Measurements from ENCODE around the gene PDE7B.

Gene PDE7B

DNA sequence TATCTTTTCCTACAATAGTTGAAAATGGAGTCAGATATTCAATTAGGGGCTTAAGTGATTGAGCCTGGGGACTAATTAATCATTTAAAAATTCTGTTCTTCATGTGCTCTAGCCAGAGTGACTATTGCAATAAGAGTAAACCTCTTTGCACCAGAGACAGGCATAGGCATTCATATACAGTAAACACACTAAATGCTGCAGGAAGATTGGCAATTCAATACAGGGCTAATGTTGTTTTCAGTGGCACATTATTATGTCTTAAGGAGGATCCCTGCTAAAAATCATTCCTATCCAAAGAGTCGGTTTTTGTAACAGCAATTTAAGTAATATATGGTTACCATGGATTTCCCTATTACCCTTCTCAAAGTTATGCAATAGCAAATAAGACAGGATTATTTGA lies 1.2 kb downstream of the PDE7B start:
- Mint-ChIP-seq H3K36me3 (ENCODE audit: low read depth) (no peaks in the 10 kb centered on the region), H3K9me3 (no peaks in the 10 kb centered on the region), H3K27me3 (ENCODE audit: low read depth) (no peaks in the 10 kb centered on the region), H3K27ac (no peak overlapping the region), H3K4me3 (peak overlapping the region in 2 of 3 experiments; percentile 46 to 80), H3K4me1 (peaks cover 23% of the 10 kb centered on the region)
- TF ChIP-seq, protein P1, sequence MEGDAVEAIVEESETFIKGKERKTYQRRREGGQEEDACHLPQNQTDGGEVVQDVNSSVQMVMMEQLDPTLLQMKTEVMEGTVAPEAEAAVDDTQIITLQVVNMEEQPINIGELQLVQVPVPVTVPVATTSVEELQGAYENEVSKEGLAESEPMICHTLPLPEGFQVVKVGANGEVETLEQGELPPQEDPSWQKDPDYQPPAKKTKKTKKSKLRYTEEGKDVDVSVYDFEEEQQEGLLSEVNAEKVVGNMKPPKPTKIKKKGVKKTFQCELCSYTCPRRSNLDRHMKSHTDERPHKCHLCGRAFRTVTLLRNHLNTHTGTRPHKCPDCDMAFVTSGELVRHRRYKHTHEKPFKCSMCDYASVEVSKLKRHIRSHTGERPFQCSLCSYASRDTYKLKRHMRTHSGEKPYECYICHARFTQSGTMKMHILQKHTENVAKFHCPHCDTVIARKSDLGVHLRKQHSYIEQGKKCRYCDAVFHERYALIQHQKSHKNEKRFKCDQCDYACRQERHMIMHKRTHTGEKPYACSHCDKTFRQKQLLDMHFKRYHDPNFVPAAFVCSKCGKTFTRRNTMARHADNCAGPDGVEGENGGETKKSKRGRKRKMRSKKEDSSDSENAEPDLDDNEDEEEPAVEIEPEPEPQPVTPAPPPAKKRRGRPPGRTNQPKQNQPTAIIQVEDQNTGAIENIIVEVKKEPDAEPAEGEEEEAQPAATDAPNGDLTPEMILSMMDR (IDR thresholded peaks at IDR 0.05; ENCODE audit: unreplicated experiment in 3 of 3) = no peak

DNA sequence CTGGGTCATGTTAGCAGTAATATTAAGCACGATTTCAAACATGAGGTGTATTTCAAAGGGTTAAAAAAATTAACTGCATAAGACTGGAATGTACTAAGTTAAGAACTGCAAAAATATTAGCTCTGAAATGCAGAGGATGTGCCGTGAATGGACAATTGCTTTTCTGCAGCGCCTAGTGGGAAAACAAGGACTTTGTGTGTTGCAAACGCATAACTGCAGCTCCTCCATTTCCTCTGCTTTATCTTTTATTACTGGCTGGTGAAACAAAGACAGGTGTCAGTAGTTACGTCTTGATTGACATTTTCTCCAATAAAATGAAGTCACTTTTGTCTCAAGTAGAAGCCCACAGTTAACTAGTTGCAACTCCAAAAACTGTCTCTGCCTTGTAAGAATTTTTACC lies 1.7 kb downstream of the PDE7B start:
- Mint-ChIP-seq H3K4me3 (peak overlapping the region in 2 of 3 experiments; percentile 28 to 80), H3K4me1 (peaks cover 23% of the 10 kb centered on the region), H3K27me3 (ENCODE audit: low read depth) (no peaks in the 10 kb centered on the region), H3K9me3 (no peaks in the 10 kb centered on the region), H3K36me3 (ENCODE audit: low read depth) (no peaks in the 10 kb centered on the region), H3K27ac (peak overlapping the region in 2 of 3 experiments; percentile 18 to 75)
- TF ChIP-seq, protein P1 (IDR thresholded peaks at IDR 0.05; ENCODE audit: unreplicated experiment in 3 of 3) = no peak

GRCh38 chr6:135853986-135854385 lies 2.5 kb downstream of the PDE7B start:
- H3K36me3 Mint-ChIP-seq (ENCODE audit: low read depth) = no peaks in the 10 kb centered on the region
- H3K4me3 Mint-ChIP-seq = no peak overlapping the region

DNA sequence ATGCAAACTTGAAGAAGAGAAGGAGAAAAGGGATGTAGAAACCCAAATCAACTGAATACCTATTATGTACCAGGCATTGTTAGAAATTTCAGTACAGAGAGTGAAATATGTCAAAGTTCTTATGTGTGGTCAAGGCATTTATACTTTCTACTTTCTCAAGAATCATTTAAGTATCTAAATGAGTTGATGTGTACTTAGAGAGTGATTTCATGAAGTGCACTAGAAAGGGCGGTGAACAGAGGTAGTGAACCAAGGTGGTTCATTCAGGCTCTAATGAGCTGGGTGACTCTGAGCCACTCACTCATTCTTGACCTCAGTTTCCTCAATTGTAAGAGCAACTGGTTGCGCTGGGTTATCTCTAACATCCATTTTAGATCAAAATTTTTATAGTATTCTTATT lies 3.3 kb downstream of the PDE7B start:
- TF ChIP-seq, protein P1 (IDR thresholded peaks at IDR 0.05; ENCODE audit: unreplicated experiment in 3 of 3) = no peak
- Mint-ChIP-seq H3K27me3 (ENCODE audit: low read depth) (no peaks in the 10 kb centered on the region), H3K9me3 (no peaks in the 10 kb centered on the region), H3K4me3 (no peak overlapping the region), H3K4me1 (peaks cover 23% of the 10 kb centered on the region), H3K27ac (no peak overlapping the region), H3K36me3 (ENCODE audit: low read depth) (no peaks in the 10 kb centered on the region)

More at GRCh38 chr6:135853986-135854385, 2.5 kb downstream of the PDE7B start:
- peaks cover 23% of the 10 kb centered on the region for H3K4me1 Mint-ChIP-seq
- no peaks in the 10 kb centered on the region for H3K9me3 Mint-ChIP-seq
- no peaks in the 10 kb centered on the region for H3K27me3 Mint-ChIP-seq (ENCODE audit: low read depth)
- no peak overlapping the region for H3K27ac Mint-ChIP-seq
- TF ChIP-seq, protein P1 (IDR thresholded peaks at IDR 0.05; ENCODE audit: unreplicated experiment in 3 of 3) = no peak

DNA sequence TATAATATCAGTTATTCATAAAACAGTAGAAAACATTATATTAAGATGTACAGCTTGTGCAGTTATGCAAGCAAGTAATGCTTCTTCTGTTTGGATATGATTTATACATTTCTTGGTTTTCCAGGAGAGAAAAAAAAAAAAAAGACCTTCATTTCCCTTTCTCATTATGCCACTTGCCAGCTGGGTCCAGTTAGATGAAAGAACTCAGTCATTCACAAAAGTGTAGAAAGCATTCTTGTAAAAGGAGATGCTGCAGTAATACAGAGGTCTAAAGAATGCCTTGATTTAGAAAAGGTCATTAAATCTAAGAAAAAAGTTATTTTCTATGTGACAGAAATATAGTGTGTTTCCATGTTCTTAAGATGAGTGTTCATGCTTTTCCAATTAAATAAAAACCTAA lies 7.4 kb downstream of the PDE7B start:
- Mint-ChIP-seq H3K4me3 (no peak overlapping the region), H3K4me1 (no peaks in the 10 kb centered on the region), H3K27ac (no peak overlapping the region), H3K36me3 (ENCODE audit: low read depth) (no peaks in the 10 kb centered on the region), H3K9me3 (no peaks in the 10 kb centered on the region), H3K27me3 (ENCODE audit: low read depth) (no peaks in the 10 kb centered on the region)
- TF ChIP-seq, protein P1 (IDR thresholded peaks at IDR 0.05; ENCODE audit: unreplicated experiment in 3 of 3) = no peak

DNA sequence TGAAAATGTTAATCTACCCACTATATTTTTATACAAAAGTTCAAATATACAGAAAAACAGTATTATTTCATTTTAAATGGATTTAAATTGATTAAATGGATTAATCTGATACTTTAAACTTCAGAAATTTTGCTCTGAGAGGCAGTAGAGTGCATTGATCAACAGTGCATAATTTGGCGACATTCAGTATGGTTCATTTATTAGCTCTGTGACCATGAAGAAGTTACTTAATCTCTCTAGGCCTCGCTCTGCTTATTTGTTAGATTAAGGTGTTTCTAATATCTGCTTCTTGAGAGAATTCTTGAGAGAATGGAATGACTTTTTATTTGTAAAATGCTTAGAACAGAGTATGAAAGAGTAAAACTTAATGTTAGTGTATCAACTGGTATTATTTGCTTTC lies 8.9 kb downstream of the PDE7B start:
- H3K27me3 Mint-ChIP-seq (ENCODE audit: low read depth) = no peaks in the 10 kb centered on the region
- no peak overlapping the region for H3K27ac Mint-ChIP-seq
- no peak overlapping the region for H3K4me3 Mint-ChIP-seq
- TF ChIP-seq, protein P1 (IDR thresholded peaks at IDR 0.05; ENCODE audit: unreplicated experiment in 3 of 3) = no peak
- peaks cover 2% of the 10 kb centered on the region for H3K9me3 Mint-ChIP-seq
- no peaks in the 10 kb centered on the region for H3K36me3 Mint-ChIP-seq (ENCODE audit: low read depth)
- no peaks in the 10 kb centered on the region for H3K4me1 Mint-ChIP-seq

Measured in nephron (organoid).